Midbrain (tissue), 1 donor: ENCODE measurements around the gene MTERF4.

ENCODE experiments used
- DNase-seq: peaks from one replicate; lab custom pipeline; 2025; lab: John Stamatoyannopoulos, UW

MTERF4 gene

DNA sequence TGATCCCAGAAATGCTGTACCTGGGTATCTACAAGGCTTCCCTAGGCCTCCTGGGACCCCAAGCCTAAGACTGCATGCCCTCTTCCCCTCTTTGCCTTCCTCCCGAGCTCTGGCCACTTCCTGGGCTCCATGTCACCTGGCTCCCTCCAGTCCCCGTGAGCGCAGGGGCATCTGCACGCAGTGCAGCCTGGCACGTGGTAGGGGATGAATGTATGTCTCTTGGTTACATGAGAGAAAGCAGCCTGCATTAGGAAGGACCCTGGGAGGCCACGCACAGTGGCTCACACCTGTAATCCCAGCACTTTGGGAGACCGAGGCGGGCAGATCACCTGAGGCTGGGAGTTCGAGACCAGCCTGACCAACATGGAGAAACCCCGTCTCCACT is 31.3 kb upstream of the MTERF4 start:
- no peak for DNase-seq

DNA sequence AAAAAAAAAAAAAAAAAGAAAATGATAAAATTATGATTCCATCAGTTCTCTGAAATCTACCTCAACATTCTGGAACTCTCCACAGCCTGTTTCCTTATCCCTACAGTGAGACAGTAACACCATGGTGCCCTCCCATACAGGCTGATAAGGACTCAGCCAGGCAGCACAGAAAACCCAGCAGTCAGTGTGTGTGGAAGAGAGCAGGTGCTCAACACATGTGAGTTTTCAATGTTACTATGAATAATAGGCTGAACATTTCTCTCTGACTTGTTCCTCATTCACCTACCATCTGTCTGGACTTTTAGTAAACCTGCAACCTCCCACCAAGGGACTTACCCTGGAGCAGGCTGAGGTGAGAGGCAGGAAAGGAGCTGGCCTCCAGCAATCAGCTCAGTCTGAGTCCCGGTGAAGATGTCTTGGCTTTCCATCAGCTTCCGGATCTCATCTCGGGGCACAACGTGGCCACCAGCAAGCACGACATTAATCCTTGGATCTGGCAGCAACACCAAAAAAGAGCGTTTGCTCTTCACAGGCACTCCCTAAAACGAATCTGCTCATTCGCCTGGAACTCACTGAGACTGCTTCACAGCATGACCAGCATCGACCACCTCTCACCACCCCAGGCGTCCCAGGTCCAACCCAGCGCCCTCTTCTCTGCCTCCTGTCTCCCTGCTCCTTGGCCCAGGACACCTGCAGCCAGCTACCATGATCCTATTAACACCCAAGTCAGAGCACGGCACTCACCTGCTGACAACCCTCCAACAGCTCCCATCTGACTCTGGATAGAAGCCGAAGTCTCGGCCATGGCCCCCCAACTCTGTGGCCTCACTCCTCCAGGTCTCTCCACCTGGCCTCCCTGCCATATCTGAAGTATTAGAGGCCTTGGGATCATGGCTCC is 30.7 kb upstream of the MTERF4 start:
- DNase-seq, result no peak

DNA sequence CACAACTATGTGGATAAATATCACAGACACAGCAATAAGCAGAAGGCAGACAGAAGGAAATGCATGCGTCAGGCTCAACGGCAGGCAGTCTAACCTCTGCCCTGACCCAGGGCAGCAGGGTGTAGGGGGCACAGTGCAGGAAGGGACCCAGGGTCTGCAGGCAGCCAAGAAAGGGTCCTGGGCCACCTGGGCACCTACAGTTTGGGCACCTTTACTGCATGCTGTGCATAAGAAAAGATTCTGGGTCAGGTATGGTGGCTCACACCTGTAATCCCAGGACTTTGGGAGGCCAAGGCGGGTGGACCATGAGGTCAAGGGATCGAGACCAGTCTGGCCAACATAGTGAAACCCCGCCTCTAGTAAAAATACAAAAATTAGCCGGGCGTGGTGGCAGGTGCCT is 29.4 kb upstream of the MTERF4 start:
- no peak for DNase-seq

DNA sequence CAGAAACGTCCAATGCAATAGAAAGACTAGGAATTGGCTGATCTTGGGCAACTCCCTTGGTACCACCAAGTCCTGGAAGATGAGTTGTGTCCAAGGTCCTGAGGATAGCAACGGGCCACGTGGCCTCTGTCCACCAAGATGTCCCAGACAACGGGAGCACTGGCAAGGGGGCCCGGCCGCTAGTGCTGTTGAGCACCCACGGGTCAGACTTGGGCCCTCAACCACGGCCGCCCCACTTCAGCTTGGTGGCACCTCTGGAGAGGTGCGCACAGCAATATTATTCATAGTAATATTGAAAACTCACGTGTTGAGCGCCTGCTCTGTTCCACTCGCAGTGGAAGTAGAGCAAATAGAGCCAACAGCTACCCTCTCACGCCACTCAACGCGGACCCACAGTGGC is 28.2 kb upstream of the MTERF4 start:
- DNase-seq, result no peak

DNA sequence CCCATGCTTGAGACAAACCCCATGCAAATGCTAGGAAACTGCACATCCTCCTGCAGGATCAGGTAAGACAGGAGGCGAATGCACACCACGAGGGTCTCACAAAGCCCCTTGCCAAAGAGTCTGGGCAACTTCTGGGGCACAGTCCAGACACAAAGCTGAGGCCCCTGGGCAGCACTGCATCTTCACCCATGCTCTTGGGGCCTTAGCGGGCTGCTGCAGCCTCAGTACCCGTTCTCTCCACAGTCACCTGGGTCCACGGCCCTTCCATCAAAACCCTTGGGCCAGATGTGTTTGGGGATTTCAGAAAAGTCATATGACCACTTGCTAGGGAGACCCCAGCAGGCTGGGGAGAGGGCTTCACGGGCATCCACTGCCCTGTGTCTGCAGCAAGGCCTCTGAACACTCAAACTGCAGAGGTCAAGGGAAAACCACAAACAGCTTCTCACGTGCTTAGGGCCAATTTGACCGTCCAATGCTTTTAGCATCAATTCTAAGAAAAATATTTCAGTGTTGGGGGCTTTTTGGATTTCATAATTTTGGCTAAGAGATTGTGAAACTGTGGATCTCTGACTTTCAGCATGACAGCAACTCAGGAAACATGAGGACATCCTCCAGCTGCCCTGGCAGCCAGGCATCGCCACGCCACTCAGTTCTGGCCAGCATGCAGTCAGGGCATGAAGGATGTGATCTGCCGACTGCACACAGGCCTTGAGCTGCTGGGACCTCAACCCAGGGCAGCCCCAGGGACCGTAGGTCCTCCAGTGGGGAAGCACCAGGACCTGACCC is 27.2 kb upstream of the MTERF4 start:
- no peak for DNase-seq

DNA sequence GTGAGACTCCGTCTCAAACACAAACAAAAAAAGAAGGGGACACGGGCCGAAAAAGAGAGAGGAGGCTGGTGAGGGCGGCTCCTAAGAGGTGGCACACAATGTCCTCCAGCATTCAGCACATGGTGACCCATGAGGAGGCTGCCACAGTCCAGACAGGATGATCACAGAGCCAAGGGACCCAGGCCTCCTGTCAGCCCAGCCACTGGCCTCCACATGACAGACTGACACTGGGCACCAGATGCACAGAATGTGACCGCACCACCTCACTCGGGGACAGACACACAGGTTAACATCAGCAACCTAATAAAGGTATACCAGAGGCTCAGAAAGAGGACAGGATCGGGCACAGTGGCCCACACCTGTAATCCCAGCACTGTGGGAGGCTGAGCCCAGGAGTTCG is 26.2 kb upstream of the MTERF4 start:
- no peak for DNase-seq

DNA sequence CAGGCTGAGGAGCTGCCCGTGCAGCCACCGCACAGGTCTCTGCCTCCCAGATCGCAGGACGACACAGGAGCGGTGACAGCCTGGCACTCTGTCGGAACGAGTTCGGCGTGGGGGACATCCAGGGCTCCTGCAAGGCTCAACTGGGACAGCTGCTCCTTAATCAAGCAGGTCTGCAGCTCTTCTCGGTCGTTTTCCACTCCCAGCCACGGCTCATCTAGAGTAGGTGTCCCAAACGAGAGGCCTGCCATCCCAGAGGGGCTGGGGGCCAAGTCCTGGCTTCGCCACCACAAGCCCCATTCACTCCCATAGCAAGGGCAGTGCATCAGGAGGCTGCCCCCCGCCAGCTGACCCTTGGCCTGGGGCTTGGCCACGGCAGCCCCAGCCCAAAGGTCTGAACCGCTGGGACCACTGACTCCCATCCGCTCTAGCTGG is 24.7 kb upstream of the MTERF4 start:
- no peak for DNase-seq

DNA sequence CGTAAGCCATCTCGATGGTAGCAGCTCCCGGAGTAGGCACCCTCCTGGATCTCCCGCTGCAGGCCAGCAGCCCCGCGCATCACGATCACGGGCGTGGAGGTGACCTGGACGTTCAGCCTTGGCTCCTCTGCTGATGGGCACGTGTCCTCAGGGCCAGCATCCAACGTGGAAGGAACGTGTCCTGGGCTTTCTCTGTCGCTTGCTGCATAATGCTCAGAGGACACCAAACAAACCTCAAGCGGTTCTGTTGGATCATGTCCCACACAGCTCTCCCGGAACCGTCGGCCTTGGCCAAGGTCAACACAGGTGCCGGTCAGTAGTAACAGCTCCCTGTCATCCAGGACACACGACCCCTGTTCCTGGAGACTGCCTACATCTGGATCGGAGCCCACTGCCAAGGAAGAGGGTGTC is 24.1 kb upstream of the MTERF4 start:
- no peak for DNase-seq

DNA sequence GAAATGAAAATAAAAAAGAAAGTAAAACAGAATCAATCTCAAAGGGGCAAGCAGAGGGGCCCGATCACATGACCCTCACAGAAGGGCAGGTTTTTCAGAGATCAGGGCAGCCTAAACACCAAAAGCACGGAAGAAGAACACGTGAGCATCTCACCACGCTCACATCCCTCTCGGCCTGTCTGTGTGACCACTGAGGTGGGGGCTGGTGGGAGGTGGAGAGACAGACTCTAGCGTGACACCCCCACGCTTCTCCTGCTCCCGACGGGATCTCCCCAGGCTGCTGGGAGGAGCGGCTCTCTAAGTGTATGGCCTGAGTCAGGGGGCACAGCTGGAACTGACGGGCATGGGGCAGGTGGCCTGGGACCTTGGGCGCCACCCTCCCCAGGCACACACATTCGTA is 23.5 kb upstream of the MTERF4 start:
- DNase-seq, result no peak

DNA sequence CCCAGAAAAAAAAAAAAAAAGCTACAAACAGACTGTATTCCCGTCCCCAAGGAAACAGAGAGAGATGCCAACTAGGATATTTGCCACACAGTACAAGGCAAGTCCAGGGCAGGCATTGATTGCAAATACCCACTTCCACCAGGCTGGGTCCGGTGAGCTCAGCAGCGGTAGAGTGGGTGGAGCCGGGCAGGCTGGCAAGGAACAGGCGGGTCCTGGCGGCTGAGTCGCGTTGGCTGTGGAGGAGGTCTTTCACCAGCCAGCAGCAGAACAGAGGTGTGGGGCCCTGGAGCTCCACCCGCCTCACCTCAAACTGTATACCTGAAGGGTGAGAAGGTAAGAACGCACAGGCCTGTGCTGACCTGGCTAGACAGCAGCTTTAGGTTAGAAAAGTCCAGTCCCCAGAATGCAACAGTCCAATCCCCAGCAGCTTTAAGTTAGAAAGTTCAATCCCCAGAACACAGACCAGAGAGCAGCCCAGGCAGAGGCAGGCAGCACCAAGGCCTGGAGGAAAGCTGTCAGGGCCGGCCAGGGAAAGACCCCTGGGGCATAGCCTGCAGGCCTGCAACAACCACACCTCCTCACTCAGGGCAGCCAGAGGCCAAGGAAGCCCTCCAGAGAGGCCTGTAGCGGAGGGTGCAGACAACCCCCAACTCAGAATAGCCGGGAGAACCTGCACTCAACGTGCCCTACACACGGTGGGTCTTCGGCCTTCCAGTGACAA is 21.9 kb upstream of the MTERF4 start:
- no peak for DNase-seq

DNA sequence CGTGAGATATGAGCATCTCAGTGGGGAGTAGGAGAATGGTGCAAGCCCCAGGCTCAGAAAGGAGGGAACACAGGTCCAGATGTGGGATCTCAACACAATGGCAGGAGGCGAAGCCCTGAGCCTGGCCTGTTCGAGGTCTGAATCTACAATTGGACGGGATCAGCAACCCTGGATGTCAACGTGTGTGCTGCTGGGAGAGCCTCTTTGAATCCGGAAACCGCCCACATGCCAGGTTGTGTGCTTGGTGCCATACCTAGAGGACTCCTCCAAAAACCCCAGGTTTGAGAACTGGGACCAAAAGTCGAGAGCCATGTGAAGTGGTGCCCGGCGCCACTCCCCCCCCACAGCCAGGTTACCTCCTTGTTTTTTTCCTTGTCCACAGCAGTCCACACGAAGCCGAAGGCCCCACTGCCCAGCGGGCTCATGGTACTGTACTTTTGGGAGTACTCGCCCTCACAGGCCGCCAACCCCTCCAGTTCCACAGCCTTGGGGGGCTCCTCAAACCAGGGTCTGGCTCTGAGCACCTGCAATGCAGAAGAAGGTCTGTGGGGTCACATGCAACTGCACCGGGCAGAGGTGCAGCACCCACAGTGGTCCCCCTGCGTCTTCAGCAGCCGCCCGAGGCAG is 20.4 kb upstream of the MTERF4 start:
- no peak for DNase-seq

DNA sequence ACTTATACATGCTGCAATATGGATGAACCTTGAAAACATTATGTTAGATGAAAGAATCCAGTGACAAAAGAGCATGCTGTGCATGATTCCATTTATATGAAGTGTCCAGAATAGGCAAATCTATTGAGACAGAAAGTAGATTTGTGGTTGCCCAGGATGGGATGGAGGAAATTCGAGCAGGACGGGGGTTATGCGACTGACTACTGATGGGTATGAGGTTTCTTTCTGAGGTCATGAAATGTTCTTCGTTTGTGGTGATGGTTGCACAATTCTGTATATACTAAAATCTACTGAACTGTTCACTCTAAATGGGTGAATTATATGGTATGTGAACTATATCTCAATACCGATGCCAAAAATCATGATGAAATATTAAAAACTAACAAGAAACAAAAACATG is 18.9 kb upstream of the MTERF4 start:
- DNase-seq, result no peak

DNA sequence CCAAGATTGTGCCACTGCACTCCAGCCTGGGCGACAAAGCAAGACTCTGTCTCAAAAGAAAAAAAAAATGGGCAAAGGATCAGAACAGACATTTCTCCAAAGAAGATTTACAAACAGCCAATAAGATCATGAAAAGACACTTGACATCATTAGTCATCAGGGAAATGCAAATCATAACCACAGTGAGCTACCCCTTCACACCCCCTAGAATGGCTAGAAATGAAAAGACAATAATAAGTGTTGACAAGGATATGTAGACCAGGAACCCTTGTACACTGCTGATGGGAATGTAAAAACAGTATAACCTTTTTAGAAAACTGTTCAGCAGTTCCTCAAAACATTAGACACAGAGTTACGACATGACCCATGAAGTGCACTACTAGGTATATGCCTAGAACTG is 18.4 kb upstream of the MTERF4 start:
- DNase-seq, result no peak

DNA sequence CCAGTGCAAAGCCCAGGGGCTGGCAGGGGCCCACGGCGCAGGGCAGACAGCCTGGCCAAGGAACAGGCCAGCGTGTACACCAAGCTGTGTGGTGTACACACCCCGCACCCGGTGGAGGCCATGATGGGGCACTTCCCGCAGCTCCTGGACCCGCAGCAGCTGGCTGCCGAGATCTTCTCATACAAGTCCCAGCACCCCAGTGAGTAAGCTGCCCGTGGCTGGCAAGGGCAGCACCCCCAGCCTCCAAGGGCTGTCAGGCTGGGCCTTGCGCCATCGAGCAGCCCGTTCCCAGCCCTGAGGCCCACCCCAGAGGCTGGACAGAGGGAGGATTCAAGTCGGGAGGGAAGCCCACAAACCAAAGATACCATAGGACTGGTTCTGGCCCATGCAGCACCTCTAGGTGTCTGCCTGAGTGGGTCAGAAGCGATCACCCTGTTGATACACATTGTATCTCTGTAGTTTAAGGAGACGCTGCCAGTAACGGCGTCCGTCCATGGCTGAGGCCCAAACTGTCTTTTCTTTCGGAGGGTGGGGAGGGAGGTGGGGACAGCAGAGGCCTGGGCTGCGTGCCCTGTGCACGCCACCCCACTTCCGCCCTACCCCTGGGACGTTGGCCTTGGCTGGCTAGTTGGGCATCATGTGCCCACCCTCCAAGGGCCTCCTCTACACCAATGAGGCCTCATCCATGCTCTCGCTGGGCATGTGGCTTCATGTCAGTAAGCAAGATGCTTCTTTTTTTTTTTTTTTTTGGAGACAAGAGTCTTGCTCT is 16.8 kb upstream of the MTERF4 start:
- DNase-seq, result no peak

DNA sequence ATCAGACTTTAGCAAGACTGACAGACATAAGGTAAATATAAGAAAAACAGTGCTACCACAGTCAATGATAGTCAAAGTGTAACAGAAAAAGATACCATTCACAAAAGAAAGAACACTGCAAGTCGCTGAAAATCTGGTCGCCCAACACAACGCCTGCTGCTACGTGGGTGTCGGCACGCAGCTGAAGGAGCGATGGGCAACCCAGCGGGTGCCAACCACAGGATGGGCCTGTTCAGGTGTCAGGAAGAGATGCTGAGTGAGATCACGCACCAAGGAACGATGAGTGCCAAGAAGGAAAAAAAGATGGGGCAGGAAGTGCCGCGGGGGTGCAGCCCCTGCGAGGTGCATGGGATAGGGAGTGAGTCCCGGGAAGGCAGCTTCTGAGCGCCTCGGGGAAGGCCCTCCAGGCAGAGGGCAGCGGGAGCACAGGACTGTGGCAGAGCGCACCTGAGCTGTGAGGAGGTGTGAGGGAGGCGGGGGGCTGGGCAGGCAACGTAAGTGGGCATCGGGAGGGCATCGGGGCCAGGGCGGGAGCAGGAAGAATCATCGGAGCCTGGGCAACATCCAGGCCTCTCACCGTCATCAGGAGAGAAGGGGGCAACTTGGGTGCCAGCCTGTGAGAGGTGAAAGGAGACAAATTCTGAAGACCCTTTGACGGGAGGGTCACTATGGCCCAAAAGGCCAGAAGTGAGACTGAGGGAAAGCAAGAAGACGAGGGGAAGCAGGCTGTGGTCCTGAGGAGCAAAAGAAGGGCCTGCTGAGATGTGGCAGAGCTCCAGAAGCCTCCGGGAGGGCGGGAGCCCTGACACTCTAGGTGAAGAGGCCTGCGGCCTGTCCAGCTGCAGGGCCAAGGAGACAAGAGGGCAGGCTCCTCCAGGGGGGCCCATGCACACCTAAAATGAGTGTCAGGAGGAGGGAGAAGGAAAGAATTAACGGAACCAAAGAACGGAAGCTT is 14.8 kb upstream of the MTERF4 start:
- no peak for DNase-seq

DNA sequence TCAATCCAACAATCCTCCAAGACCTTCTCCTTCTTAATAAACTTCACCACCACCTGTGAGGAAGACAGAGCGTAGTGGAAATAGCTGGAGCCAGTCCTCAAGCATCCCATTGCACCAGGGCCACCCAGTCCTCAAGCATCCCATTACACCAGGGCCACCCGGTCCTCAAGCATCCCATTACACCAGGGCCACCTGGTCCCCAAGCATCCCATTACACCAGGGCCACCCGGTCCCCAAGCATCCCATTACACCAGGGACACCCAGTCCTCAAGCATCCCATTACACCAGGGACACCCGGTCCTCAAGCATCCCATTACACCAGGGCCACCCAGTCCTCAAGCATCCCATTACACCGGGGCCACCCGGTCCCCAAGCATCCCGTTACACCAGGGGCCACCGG is 13.3 kb upstream of the MTERF4 start:
- DNase-seq, result no peak

DNA sequence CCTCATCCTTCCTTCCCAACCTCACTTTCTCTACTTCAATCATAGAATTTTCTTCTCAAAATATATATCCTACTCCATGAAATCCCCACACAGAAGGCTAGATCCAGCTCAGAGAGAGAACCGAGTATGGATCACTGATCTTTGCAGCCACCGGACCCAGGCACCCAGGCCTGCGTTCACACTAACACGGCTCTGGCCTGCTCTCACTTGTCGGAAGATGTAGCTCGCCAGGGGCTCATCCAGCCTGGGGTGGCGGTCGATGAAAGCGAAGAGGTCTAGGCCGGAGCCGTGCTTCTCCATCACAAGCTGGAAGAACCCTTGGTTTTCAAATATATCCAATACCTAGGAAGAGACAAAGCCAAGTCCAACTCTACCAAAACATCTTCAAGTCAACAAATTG is 12.7 kb upstream of the MTERF4 start:
- no peak for DNase-seq

DNA sequence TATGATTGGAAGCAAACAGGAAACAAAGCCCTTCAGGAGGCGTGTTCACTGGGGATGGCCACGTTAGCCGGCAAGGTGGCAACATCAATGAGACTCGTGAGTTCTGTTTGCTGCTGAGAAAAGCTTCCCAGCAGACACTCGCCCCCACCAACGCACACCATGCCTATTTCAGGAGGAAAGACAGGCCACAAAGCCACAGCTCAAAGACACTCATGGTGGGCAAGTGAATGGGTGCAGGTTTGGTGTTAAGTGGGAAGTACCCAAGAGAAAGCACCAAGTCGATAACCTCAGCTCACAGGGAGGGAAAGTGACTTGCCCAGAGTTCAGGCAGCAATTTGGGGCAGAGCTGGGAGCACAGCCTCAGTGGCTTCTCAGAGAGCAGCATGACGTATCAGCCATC is 10.5 kb upstream of the MTERF4 start:
- no peak for DNase-seq

DNA sequence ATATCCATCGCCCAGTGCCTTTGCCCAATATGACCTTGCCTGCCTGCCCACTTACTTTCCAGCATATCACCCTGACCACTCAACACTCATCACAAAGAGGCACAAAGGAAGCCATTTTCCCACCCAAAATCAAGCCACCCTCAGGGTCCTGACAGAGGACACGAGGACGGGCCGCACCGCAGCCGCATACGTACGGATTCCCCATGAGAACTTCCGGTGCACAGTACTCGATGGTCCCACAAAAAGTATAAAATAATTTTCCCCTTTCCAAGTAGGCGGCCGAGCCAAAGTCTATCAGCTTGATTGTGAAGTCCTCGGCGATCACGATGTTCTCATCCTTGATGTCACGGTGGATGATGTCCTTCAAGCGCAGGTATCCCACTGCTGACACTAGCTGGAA is 10.0 kb upstream of the MTERF4 start:
- no peak for DNase-seq

DNA sequence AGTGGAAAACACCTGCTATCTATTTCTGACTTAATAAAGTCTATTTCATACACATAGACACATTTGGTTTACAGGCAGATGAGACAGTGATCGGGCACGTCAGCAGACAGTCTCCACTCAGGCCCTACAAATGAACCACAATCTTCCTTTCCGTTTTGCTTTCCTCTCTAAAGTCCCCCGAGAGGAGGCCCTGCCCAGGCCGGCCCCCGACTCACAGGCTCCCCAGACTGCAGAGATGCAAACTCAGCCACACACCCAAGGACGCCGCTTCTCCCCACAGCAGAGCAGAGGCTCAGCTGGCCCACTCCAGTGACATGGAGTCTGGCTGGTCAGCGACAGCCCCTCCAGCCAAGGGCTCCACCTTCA is 9.3 kb upstream of the MTERF4 start:
- no peak for DNase-seq
